SU-DHL-6 (cell line): ENCODE results near the gene FAM200B.

Source experiments
- H2AFZ ChIP-seq: fragments of 200-600 bp; sonication (generic); 2 replicates; pipeline ENCODE4 v1.6.1; 2014; ENCODE audit warnings: low read depth, mild to moderate bottlenecking, moderate library complexity, mixed read lengths, antibody characterized with exemption, low read length; ENCODE audit not compliant: severe bottlenecking
- H3F3A ChIP-seq: fragments of 200-600 bp; shearing (Covaris generic); 2 replicates; pipeline ENCODE4 v1.6.0; 2016; ENCODE audit warnings: antibody characterized with exemption, mild to moderate bottlenecking; ENCODE audit not compliant: insufficient read depth
- H3K27ac ChIP-seq: fragments of 200-600 bp; sonication (generic); 2 replicates; pipeline ENCODE4 v1.5.1; 2016; ENCODE audit warnings: low read depth, mild to moderate bottlenecking, low read length, moderate library complexity, mixed read lengths
- H3K27me3 ChIP-seq: fragments of 200-600 bp; sonication (generic), shearing (Covaris generic); 2 replicates; pipeline ENCODE4 v1.6.0; 2014; ENCODE audit warnings: mild to moderate bottlenecking, low read length
- H3K36me3 ChIP-seq: fragments of 200-600 bp; sonication (generic); 2 replicates; pipeline ENCODE4 v1.6.1; 2014; ENCODE audit warnings: mild to moderate bottlenecking, low read length, mixed read lengths
- H3K4me2 ChIP-seq: fragments of 300-600, 200-600 bp; shearing (Covaris generic), sonication (generic); 2 replicates; pipeline ENCODE4 v1.6.0; 2014; ENCODE audit warnings: low read length, low read depth, mild to moderate bottlenecking; ENCODE audit not compliant: poor library complexity, severe bottlenecking
- H3K4me3 ChIP-seq: fragments of 200-600 bp; sonication (generic); 2 replicates; pipeline ENCODE4 v1.5.1; 2014; ENCODE audit warnings: antibody characterized with exemption, low read length, mild to moderate bottlenecking, mixed read lengths; ENCODE audit not compliant: insufficient read depth, poor library complexity, severe bottlenecking
- H3K79me2 ChIP-seq: fragments of 200-600 bp; sonication (generic); 2 replicates; pipeline ENCODE4 v1.6.1; 2014; ENCODE audit warnings: mild to moderate bottlenecking, low read length, moderate library complexity; ENCODE audit not compliant: insufficient read depth
- H3K9ac ChIP-seq: fragments of 200-600 bp; sonication (generic); 2 replicates; pipeline ENCODE4 v1.7.0; 2014; ENCODE audit warnings: mild to moderate bottlenecking, low read length
- H3K9me2 ChIP-seq: fragments of 200-600 bp; sonication (generic); replicated peaks from 2 replicates; pipeline ENCODE4 v1.6.1; 2014; ENCODE audit warnings: low read length; ENCODE audit not compliant: insufficient read depth
- H3K9me3 ChIP-seq: fragments of 200-600 bp; sonication (generic); 2 replicates; pipeline ENCODE4 v1.6.1; 2014; ENCODE audit warnings: low read length, mixed read lengths; ENCODE audit not compliant: insufficient read depth
- H4K20me1 ChIP-seq: fragments of 200-600 bp; sonication (generic); 2 replicates; pipeline ENCODE4 v1.6.1; 2014; ENCODE audit warnings: low read depth, mild to moderate bottlenecking, antibody characterized with exemption, low read length, moderate library complexity, mixed read lengths
- EZH2phosphoT487 ChIP-seq: fragments of 200-600 bp; sonication (generic), shearing (Covaris generic); conservative IDR thresholded peaks from 2 replicates; pipeline ENCODE4 v1.6.1; 2018; ENCODE audit warnings: mild to moderate bottlenecking, antibody characterized with exemption, low read length, moderate library complexity, mixed read lengths
- TF ChIP-seq, protein P1 (sequence below): fragments of 200-600 bp; sonication (generic); IDR thresholded peaks from one replicate; pipeline ENCODE4 v1.5.1; 2017; ENCODE audit warnings: antibody characterized with exemption, mild to moderate bottlenecking, low read length, moderate library complexity; ENCODE audit not compliant: insufficient read depth, poor library complexity, severe bottlenecking

The FAM200B gene

DNA sequence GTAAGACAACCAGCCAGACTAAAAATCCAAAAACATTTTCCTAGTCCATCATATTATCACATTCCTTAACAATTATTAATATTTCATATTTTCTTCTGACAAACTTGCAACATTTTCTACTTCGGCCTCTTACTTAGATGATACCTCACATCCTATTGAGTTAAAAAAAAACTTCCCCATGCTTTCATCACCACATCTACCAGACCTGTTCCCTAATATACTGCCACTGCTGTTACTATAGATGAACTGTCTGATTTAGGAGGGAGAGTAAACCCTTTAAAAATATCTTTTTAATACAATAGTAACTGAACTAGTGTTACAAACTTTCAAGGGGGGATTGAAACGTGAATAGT, 1.5 kb downstream of the FAM200B start:
- Histone ChIP-seq H3F3A (peaks cover 8% of the 10 kb centered on the region), H4K20me1 (no peaks in the 10 kb centered on the region; the same call in 1 of the 2 replicates), H3K79me2 (peaks cover 63% of the 10 kb centered on the region), H3K9me2 (no peaks in the 10 kb centered on the region), H3K27me3 (no peaks in the 10 kb centered on the region), H3K9ac (peak overlapping the region; percentile 95; the same call in 1 of the 2 replicates), H3K9me3 (no peaks in the 10 kb centered on the region), H3K4me2 (peak overlapping the region; percentile 79), H3K36me3 (peaks cover 27% of the 10 kb centered on the region), H3K4me3 (peak overlapping the region; percentile 99), H3K27ac (no peak overlapping the region), H2AFZ (no peak overlapping the region)
- TF ChIP-seq, protein P1, sequence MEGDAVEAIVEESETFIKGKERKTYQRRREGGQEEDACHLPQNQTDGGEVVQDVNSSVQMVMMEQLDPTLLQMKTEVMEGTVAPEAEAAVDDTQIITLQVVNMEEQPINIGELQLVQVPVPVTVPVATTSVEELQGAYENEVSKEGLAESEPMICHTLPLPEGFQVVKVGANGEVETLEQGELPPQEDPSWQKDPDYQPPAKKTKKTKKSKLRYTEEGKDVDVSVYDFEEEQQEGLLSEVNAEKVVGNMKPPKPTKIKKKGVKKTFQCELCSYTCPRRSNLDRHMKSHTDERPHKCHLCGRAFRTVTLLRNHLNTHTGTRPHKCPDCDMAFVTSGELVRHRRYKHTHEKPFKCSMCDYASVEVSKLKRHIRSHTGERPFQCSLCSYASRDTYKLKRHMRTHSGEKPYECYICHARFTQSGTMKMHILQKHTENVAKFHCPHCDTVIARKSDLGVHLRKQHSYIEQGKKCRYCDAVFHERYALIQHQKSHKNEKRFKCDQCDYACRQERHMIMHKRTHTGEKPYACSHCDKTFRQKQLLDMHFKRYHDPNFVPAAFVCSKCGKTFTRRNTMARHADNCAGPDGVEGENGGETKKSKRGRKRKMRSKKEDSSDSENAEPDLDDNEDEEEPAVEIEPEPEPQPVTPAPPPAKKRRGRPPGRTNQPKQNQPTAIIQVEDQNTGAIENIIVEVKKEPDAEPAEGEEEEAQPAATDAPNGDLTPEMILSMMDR: no peak
- TF ChIP-seq EZH2phosphoT487: no peak

DNA sequence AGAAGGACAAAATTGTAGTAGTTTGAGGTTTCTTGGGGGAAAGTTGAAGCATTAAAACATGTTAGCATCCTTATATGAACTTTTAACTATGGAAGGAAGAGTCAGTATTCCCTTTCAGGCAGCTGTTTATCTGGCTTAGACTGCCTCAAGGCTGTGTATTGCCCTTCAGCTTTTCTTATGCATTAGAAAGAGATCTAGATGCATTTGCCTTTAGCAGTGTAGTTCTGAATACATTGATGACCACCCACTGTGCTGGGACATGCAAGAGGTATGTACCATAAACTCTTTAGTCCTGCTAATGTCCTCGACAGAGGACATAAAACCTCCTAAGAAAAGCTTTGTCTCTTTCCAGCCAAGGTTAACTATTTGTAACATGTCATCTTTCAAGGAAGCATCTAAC, 2.9 kb downstream of the FAM200B start:
- H3K27ac ChIP-seq: no peak overlapping the region
- H3K27me3 ChIP-seq: no peaks in the 10 kb centered on the region
- TF ChIP-seq, protein P1: no peak
- TF ChIP-seq EZH2phosphoT487: no peak
- no peaks in the 10 kb centered on the region for H3K9me2 ChIP-seq
- H3K36me3 ChIP-seq: peaks cover 25% of the 10 kb centered on the region
- no peaks in the 10 kb centered on the region; the same call in 1 of the 2 replicates for H4K20me1 ChIP-seq
- no peaks in the 10 kb centered on the region for H3F3A ChIP-seq
- H3K9ac ChIP-seq: no peak overlapping the region
- no peak overlapping the region for H3K4me2 ChIP-seq
- peaks cover 49% of the 10 kb centered on the region for H3K79me2 ChIP-seq
- H3K4me3 ChIP-seq: no peak overlapping the region
- no peaks in the 10 kb centered on the region for H3K9me3 ChIP-seq
- H2AFZ ChIP-seq: no peak overlapping the region

DNA sequence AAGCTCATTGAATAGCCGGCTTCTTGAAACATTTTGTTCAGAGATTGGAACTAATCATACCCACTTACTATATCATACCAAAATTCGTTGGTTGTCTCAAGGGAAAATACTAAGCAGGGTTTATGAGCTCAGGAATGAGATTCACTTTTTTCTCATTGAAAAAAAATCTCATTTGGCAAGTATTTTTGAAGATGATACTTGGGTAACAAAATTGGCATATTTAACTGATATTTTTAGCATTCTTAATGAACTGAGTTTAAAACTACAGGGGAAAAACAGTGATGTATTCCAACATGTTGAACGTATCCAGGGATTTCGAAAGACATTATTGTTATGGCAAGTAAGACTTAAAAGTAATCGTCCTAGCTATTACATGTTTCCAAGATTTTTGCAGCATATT, 6.4 kb downstream of the FAM200B start:
- Histone ChIP-seq H3K9me2 (no peaks in the 10 kb centered on the region), H4K20me1 (no peaks in the 10 kb centered on the region; the same call in 1 of the 2 replicates), H3F3A (no peaks in the 10 kb centered on the region), H3K4me2 (no peak overlapping the region), H3K9me3 (no peaks in the 10 kb centered on the region), H3K9ac (no peak overlapping the region), H3K27me3 (no peaks in the 10 kb centered on the region), H3K36me3 (peaks cover 25% of the 10 kb centered on the region), H2AFZ (no peak overlapping the region), H3K4me3 (no peak overlapping the region), H3K27ac (no peak overlapping the region), H3K79me2 (peaks cover 16% of the 10 kb centered on the region)
- TF ChIP-seq, protein P1: no peak
- TF ChIP-seq EZH2phosphoT487: no peak
